GM19452 (cell line): ENCODE data around the gene TOR1AIP1.
"Not testable (repeated sequence)": the region's sequence is repeated elsewhere in the genome, so short reads cannot be mapped to it uniquely, and the experiment has no call there.

Source experiments
- ATAC-seq: cut with Tn5 transposase; IDR thresholded peaks from one replicate; pipeline ENCODE4 v1.9.1; 2021; ENCODE audit not compliant: unreplicated experiment

TOR1AIP1 gene, protein sequence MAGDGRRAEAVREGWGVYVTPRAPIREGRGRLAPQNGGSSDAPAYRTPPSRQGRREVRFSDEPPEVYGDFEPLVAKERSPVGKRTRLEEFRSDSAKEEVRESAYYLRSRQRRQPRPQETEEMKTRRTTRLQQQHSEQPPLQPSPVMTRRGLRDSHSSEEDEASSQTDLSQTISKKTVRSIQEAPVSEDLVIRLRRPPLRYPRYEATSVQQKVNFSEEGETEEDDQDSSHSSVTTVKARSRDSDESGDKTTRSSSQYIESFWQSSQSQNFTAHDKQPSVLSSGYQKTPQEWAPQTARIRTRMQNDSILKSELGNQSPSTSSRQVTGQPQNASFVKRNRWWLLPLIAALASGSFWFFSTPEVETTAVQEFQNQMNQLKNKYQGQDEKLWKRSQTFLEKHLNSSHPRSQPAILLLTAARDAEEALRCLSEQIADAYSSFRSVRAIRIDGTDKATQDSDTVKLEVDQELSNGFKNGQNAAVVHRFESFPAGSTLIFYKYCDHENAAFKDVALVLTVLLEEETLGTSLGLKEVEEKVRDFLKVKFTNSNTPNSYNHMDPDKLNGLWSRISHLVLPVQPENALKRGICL

DNA sequence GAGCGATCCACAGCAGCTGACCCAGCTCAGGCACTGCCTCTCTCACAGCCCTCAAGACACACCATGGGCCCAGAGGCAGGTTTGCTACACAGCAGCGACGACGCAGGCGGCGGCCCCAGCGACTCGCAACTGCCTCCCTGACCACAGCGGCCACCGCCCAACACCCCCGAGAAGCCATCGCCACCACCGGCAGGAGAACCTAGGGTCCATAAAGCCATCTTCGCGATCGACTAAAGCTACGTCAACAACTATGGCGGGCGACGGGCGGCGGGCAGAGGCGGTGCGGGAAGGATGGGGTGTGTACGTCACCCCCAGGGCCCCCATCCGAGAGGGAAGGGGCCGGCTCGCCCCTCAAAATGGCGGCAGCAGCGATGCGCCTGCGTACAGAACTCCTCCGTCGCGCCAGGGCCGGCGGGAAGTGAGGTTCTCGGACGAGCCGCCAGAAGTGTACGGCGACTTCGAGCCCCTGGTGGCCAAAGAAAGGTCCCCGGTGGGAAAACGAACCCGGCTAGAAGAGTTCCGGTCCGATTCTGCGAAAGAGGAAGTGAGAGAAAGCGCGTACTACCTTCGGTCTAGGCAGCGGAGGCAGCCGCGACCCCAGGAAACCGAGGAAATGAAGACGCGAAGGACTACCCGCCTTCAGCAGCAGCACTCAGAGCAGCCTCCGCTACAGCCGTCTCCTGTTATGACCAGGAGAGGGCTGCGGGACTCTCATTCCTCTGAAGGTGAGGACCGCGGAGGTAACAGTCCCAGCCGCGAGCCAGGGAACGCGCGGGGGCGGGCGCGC lies at the start of gene TOR1AIP1:
Gene TOR1AIP1, plus strand, starts transcription at position 33 of the 787 bp plus-strand sequence. Its CDS starts 218 bp downstream, at position 251.
- peak; percentile 73 for ATAC-seq

DNA sequence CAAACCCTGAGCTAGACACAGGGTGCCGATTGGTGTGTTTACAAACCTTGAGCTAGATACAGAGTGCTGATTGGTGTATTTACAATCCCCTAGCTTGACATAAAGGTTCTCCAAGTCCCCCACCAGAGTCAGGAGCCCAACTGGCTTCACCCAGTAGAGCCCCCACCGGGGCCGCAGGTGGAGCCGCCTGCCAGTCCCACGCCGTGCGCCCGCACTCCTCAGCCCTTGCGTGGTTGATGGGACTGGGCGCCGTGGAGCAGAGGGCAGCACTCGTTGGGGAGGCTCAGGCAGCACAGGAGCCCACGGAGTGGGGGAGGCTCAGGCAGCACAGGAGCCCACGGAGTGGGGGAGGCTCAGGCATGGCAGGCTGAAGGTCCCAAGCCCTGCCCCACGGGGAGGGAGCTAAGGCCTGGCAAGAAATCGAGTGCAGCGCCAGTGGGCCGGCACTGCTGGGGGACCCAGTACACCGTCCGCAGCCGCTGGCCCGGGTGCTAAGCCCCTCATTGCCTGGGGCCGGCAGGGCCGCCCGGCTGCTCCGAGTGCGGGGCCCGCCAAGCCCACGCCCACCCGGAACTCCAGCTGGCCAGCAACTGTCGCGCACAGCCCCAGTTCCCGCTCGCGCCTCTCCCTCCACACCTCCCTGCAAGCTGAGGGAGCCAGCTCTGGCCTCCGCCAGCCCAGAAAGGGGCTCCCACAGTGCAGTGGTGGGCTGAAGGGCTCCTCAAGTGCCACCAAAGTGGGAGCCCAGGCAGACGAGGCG lies 45.2 kb upstream of the TOR1AIP1 start:
- not testable (repeated sequence) for ATAC-seq

DNA sequence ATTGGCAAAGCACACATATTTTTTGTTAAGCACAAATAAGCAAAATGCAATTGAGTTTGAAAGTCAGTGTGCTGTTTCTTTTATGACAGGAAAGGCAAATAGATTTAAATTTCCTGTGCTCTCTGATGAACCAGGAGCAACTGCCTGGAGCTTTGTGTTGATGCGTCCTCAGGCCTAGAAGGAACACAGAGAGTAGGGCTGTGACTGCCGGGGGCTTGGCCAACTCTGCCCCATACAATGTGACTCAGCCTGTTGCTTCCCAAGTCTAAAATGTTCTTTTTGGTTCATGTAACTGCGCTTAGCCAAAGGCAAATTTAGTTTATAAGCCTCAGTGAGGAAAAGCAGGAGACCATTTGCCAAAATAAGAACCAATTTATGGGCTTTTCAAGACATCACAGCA lies 42.0 kb upstream of the TOR1AIP1 start:
- ATAC-seq, result no peak

DNA sequence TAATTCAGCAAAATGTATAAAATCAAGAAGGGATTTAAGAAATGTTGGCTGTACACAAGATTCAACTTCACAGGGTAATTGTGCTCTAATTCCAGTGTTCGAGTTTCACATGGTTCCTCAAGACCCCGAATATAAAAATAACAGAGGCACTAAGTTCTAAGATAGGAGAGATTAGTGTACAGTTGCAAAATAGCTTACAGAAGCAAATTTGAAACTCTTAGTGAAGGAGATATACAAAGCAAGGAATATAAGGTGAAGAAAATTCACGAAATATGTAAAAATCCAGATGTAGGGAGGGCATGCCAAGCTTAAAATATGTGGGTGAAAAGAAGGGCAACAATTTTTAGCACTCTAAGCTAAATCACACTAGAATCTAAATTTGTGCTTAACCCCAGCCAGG lies 33.9 kb upstream of the TOR1AIP1 start:
- ATAC-seq, result no peak

DNA sequence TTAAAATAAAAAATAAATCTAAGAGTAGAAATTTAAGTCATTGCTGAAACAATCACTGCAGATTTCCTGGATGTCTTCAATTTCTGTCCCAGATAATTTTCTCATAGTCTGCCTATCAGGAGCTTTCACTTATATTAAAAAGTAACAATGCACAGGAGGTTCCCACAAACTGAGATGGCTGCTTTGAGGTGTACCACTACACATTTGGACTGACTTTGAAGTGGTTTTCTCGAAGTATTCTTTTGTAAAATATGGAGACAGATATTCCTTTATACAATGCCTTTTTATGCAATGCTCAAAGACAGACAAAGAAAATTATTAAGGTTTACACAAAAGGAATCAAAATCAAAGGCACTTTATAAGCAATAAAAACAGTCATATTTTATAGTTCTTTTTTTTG lies 29.0 kb upstream of the TOR1AIP1 start:
- ATAC-seq, result no peak

DNA sequence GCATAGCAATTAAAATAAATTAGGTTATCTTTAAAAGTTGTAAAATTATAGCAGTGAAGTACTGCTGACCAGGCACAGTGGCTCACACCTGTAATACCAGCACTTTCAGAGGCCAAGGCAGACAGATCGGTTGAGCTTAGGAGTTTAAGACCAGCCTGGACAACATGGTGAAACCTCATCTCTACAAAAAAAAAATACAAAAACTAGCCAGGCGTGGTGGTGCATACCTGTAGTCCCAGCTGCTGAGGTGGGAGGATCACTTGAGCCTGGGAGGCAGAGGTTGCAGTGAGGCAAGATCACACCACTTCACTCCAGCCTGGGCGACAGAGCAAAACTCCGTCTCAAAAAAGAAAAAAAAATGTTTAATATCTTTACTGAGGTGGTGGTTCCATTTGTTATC lies 26.3 kb upstream of the TOR1AIP1 start:
- not testable (repeated sequence) for ATAC-seq

DNA sequence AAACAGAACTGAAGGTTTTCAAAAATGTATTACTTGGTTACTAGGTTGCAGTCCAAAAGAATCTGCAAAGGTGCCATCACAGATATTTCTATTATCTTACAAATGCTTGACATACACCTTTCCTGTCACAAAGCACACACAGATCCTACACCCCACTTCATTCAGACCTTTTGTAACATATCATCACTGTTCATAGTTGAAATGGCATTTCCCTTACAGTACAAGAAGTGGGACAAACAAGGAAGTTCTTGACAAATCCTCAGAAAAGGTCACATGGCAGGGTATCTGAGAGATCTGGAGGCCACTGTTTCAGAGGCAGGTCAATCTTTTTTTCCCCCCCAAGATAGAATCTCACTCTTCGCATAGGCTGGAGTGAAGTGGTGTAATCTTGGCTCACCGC lies 25.8 kb upstream of the TOR1AIP1 start:
- ATAC-seq, result no peak

DNA sequence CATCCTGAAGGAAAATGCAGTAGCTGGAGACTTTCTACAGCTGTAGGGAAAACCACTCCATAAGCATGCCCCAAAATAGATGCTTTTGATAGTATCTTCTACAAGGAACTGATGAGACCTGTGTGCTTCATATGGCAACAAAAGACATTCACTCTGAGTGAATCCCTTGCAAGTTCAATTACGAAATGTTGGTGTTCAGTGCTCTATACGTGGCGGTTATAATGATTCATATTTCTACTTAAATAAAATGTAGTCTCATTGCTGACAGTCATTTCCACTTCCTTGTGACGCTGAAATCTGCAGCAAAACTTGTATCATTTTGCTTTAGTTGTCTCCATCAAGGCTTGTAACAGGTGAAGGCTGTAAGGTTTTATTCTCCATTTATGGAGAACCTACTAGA lies 25.1 kb upstream of the TOR1AIP1 start:
- no peak for ATAC-seq

DNA sequence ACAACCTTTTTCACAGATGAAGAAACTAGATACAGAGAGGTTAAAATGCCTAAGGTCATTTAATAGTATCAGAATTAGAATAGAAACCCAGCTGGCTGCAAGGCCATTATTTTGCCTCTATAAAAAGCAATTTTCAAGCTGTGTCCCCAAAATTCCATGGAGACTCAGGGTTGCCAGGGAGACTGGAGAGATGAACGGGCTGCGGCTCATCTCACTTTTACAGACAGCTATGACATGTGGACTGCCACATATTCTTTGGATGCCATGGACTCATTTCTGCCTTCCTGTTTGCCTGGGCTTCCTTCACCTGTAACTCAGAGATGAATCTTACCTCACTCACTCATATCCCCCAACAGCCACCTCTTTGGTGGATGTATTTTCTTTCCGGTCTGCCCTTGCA lies 21.4 kb upstream of the TOR1AIP1 start:
- no peak for ATAC-seq

DNA sequence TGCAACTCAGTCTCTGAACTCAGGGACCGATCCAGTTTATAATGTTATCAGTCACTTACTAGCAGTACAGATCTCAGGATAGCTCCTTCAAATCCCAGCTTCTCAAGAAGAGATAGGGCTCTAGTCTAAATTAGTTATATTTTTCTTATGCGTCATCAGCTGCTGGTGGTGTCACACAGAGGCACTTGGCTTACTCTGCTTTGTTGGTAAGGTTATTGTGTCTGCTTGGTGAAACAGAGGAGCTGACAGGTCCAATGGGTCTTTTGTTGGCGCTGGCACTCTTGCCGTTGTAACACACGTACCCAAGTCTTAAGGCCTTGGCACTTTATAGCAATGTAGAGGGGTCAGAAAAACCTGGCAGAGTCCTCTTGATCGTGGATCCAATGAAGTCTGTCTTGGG lies 16.7 kb upstream of the TOR1AIP1 start:
- no peak for ATAC-seq

DNA sequence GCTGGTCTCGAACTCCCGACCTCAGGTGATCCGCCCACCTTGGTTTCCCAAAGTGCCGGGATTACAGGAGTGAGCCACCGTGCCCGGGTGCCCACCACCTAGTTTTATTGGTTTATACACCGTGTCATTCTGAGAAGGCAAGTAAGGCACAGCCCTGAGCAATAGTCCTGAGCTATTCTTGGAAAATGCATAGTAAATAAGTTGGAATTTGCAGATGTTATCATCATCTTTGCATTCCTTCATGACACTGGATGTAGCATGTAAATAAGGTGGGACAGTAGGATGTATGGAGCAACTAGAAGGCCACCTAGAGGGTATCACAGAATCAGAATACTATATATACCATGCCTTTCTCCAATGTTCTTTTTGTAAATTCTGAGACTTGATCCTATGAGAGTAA lies 15.5 kb upstream of the TOR1AIP1 start:
- ATAC-seq, result no peak

DNA sequence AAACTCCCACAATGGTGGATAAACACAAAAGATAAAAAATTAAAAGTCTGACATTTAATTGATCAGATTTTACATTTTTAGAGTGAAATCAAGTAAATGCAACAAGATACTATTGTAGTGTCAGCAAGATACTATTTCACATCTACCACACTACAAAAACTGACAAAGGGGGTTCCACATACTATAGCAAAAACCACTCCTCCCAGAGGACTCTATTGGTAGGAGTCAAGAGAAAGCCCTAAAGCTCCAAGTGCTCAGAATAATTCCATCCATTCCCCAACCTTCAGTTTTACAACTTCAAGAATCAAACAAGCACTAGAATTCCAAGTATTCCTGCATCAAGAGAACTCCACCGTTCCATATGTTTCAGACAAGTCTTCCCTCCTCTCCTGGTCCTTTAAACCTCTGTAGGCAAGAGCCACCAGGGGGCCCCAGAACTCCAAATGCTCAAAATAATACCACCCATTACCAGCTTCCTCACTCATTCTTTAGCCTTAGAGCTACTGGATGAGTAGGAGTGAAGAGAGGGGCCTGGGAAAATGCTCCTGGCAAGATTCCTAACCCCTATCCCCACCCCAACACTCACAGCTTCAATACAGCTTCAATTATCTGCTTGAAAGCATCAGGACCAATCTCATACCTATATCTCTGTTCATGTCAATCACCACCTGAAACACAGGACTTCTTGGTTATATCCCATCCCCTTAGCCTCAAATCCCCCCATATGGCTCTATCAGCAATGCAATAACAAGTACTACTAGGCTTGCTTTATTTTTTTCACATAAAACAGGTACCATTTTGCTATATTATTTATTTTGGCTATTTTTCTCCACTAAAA lies 14.4 kb upstream of the TOR1AIP1 start:
- no peak for ATAC-seq

DNA sequence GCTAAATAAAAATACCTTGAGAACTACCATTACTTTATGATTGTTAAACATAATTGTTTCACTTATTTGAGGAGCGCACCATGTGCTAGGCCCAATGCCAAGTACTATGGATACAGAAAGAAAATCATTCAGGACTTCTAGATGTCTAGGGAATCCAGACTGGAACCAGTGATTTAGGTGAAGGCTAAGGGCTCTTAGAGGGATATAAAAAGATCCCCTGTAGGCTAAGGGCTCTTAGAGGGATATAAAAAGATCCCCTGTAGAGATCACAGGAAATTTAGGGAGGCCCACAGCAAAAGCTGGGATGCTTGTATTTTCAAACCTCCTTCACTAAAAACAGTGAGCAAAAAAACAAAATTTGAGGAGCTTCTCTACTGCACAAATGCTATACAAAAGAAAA lies 11.2 kb upstream of the TOR1AIP1 start:
- no peak for ATAC-seq

DNA sequence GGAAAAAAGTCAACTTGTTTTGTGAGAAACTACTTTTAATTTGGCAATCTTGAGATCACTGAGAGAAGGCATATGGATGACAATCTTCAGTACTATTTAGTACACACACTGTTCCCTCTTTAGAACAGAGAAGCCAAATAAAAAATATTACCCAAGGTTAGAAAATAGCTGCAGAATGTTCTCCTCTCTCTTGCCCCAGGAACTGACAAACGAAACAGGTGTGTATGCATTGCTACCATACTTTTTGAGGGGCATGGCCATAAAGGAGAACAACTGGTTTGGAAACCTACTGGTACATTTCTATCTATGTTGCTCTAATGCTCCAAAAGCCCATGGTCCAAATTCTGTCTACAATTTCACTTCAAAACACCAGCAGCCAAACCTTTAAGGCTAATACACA lies 10.1 kb upstream of the TOR1AIP1 start:
- ATAC-seq, result no peak

DNA sequence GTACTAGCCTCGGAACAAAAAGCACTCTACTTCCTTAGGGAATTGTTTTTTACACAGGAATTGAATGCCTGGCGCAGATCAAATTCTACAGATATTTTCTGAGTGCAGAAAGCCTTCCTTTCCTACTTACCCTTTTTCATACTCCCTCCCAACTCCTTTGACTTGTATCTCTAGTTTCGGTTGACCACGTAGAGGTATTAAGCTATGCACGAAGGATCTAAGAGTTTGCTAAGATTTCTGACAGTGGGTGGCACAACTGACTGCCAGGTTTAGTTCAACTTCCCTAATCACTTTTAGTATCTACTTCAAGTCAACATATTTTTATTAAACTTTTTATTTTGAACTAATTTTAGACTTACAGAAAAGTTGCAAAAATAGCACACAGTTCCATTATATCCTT lies 9.5 kb upstream of the TOR1AIP1 start:
- ATAC-seq, result no peak

DNA sequence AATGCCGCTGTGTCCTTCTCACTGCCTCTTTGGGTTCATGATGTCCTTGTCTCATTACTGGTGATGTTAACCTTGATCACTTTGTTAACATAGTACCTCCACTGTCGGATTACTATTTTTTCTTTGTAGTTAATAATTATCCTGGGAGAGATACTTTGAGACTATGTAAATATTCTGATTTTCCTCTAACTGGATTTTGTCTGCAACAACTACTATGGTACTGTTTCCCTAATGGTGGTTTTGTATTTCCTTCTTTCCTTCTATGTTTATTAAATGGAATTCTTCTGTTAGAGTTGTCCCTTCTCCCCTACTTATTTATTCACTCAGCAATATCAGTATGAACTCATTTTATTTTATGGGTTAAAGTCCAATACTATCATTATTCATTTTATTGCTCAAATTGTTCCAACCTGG lies 8.6 kb upstream of the TOR1AIP1 start:
- no peak for ATAC-seq

DNA sequence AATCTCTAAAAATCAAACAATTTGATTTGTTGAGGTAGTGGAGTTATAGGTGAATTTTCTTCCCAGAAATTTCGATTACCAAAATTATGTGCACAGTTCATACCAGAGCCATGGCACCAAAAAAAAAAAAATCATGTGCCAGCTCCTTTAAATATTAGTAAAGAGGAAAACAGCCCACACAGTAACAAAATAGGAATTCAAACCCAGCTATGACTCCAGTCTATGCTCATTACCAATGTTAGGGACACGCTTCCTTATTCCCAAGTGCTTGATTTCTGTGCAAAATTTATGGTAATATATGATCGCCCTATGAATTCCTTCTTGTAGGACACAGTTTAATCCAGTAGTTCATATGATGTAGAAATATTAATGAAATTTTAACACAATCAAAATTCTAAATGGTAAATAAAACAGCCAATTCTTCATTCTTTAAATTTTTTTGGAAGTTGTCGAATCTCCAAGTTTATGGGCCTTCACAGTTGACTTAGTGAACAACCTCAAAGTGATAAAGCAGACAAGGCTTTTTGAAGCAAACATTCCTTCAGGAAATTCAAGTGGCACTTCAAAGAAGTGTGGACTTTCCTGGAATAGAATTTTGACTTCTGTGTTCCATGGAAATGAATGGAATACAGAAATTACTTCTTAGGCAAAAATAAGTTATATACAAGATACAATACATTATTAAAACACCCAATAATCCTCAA lies 6.3 kb upstream of the TOR1AIP1 start:
- no peak for ATAC-seq

DNA sequence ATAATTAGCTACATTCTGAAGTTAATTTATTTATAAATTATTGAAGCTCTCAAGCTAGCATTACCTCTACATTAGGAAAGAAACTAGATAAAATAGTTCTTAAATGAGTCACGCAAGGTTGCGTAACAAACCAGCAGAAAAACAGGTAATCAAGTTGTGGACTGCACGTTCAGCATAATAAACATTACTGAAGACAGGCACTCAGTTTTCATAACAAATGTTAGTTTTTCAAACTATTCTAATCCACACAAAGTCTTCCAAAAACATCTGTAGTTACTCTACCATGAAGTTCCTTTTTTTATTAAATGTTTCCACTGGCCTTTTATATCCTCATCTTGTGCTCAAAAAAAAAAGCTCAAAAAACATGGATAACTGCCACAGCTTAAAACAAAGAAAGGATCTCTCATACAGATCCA lies 5.8 kb upstream of the TOR1AIP1 start:
- ATAC-seq, result no peak

DNA sequence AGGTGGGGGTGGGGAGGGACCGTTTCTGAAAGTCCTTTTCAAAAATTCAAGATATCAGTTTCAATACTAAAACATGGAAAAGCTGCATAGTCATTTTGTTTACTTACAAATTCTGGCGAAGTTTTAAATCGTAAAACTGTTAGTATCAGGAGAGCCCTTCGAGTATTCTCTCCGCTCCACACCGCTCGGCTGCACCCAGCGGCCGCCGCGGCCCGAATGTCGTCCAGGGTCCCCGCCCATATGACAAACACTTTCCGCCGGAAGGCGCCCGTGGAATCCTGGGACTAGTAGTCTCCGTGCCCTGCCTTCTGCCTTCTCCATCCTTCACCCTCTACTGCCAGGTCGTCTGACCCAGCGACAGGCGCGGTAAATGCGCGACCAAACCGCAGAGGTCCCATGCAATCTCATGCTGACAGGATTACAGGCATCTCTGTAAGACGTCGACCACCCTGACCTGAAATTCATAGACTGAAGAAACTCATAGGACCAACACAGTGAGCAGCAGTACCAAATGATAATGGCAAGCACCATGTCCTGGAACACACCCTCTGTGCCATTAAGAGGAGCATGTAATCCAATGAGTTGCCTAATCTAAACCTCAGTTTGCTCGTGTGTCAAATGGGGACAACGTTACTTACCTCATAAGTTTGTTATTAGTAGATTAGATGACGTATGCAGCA lies 4.4 kb upstream of the TOR1AIP1 start, which contains the start of gene TOR1AIP2:
Gene TOR1AIP2, minus strand, starts transcription at position 218 of the 680 bp plus-strand sequence. CDS start 25,138 bp downstream, outside the sequence.
- ATAC-seq, result peak; percentile 59
